HCT116 (cell line): ENCODE data around the gene MAP7.

Source experiments
- CTCF ChIP-seq, 3 experiments: fragments of 200-600 bp in 1 of 3; sonication (generic) in 1 of 3; IDR thresholded peaks in 2 of 3; conservative IDR thresholded peaks in 1 of 3; 2 replicates each; pipeline ENCODE4 v1.5.1; 2012 to 2017; ENCODE audit warnings: low read depth in 2 of 3, low read length in 2 of 3, antibody characterized with exemption in 1 of 3, borderline replicate concordance in 1 of 3, control low read depth in 1 of 3, mild to moderate bottlenecking in 1 of 3, mixed read lengths in 1 of 3, mixed run types in 1 of 3, moderate library complexity in 1 of 3; ENCODE audit not compliant: insufficient read depth in 1 of 3
- EZH2 ChIP-seq: fragments of 200-600 bp; sonication (generic); IDR thresholded peaks from 2 replicates; pipeline ENCODE4 v1.6.1; 2017; ENCODE audit warnings: antibody characterized with exemption, mixed run types
- MAX ChIP-seq: IDR thresholded peaks from 2 replicates; pipeline ENCODE4 v1.6.1; 2012
- POLR2A ChIP-seq: IDR thresholded peaks from 2 replicates; pipeline ENCODE4 v1.7.0; 2011; ENCODE audit warnings: borderline replicate concordance; ENCODE audit not compliant: insufficient read depth, insufficient read length; ENCODE audit errors: extremely low read depth
- REST ChIP-seq: IDR thresholded peaks from 2 replicates; pipeline ENCODE4 v1.6.1; 2012; ENCODE audit warnings: low read depth
- SP1 ChIP-seq: IDR thresholded peaks from 2 replicates; pipeline ENCODE4 v1.6.1; 2012; ENCODE audit warnings: low read depth
- TCF7L2 ChIP-seq: IDR thresholded peaks from 2 replicates; pipeline ENCODE4 v1.7.0; 2011; ENCODE audit warnings: borderline replicate concordance, inconsistent platforms; ENCODE audit not compliant: insufficient read depth, insufficient read length; ENCODE audit errors: extremely low read depth
- ZBTB33 ChIP-seq: IDR thresholded peaks from 2 replicates; pipeline ENCODE4 v1.6.1; 2011; ENCODE audit warnings: mild to moderate bottlenecking, low read length, moderate library complexity; ENCODE audit not compliant: insufficient replicate concordance; ENCODE audit errors: extremely low read depth
- ZFX ChIP-seq: fragments of 450-650 bp; IDR thresholded peaks from 2 replicates; pipeline ENCODE4 v1.6.1; 2017
- ZNF274 ChIP-seq: fragments of 200-500 bp; sonication (Bioruptor generic); IDR thresholded peaks from 2 replicates; pipeline ENCODE4 v1.6.1; 2014; ENCODE audit warnings: mild to moderate bottlenecking, low read depth, low read length, inconsistent platforms

- no peak for TF ChIP-seq POLR2A
- TF ChIP-seq CTCF (IDR thresholded peaks at IDR 0.05 in 2 of 3, conservative IDR thresholded peaks at IDR 0.05 in 1 of 3; ENCODE audit: borderline replicate concordance in 1 of 3, insufficient read depth in 1 of 3, low read depth in 2 of 3, low read length in 2 of 3) = no peak
- no peak for TF ChIP-seq EZH2
- TF ChIP-seq ZBTB33 = no peak
- no peak for TF ChIP-seq SP1
- TF ChIP-seq MAX = no peak
- TF ChIP-seq ZFX = no peak
- no peak for TF ChIP-seq TCF7L2
- no peak for TF ChIP-seq ZNF274
- no peak for TF ChIP-seq REST
Measured at GRCh38 chr6:136524339-136524935, 25.8 kb downstream of the MAP7 start.
